Measurements from ENCODE around the gene ANKRD40CL.

GRCh38 chr17:50728881-50729765 lies 38.2 kb downstream of the ANKRD40CL start:
- TF ChIP-seq EZH2phosphoT487 (IDR thresholded peaks at IDR 0.05; ENCODE audit: low read depth): no peak
- no peak for TF ChIP-seq CTCF (IDR thresholded peaks at IDR 0.05; ENCODE audit: low read depth, low read length)

Data from OCI-LY3 (cell line).